ENCODE results near the gene HDAC1.

The HDAC1 gene

GRCh38 chr1:32318127-32318869, 26.4 kb downstream of the HDAC1 start:
- H3K27me3 Mint-ChIP-seq (ENCODE audit: low read depth) = no peaks in the 10 kb centered on the region
- H3K9me3 Mint-ChIP-seq = no peaks in the 10 kb centered on the region
- no peak for TF ChIP-seq CTCF (IDR thresholded peaks at IDR 0.05; ENCODE audit: unreplicated experiment in 3 of 3)
- no peak overlapping the region for H3K4me3 Mint-ChIP-seq
- H3K36me3 Mint-ChIP-seq (ENCODE audit: low read depth) = peaks cover 30% of the 10 kb centered on the region
- H3K27ac Mint-ChIP-seq = no peak overlapping the region
- no peaks in the 10 kb centered on the region for H3K4me1 Mint-ChIP-seq

- TF ChIP-seq CTCF (IDR thresholded peaks at IDR 0.05; ENCODE audit: unreplicated experiment in 3 of 3) = no peak
- Mint-ChIP-seq H3K9me3 (no peaks in the 10 kb centered on the region), H3K4me3 (no peak overlapping the region), H3K36me3 (ENCODE audit: low read depth) (peaks cover 32% of the 10 kb centered on the region), H3K4me1 (no peaks in the 10 kb centered on the region), H3K27me3 (ENCODE audit: low read depth) (no peaks in the 10 kb centered on the region), H3K27ac (no peak overlapping the region)
These were observed 29.9 kb downstream of the HDAC1 start for GRCh38 chr1:32321712-32322291.

GRCh38 chr1:32327204-32327603, 35.3 kb downstream of the HDAC1 start:
- no peak for TF ChIP-seq CTCF (IDR thresholded peaks at IDR 0.05; ENCODE audit: unreplicated experiment in 3 of 3)
- H3K36me3 Mint-ChIP-seq (ENCODE audit: low read depth) = peaks cover 71% of the 10 kb centered on the region
- H3K27me3 Mint-ChIP-seq (ENCODE audit: low read depth) = no peaks in the 10 kb centered on the region
- no peak overlapping the region for H3K4me3 Mint-ChIP-seq
- peaks cover 6% of the 10 kb centered on the region for H3K4me1 Mint-ChIP-seq
- no peaks in the 10 kb centered on the region for H3K9me3 Mint-ChIP-seq
- H3K27ac Mint-ChIP-seq = no peak overlapping the region

GRCh38 chr1:32329931-32330466, 38.1 kb downstream of the HDAC1 start:
- Mint-ChIP-seq H3K4me3 (peak overlapping the region in 1 of 3 experiments; percentile 37), H3K4me1 (peaks cover 22% of the 10 kb centered on the region), H3K9me3 (no peaks in the 10 kb centered on the region), H3K27me3 (ENCODE audit: low read depth) (no peaks in the 10 kb centered on the region), H3K27ac (no peak overlapping the region), H3K36me3 (ENCODE audit: low read depth) (peaks cover 81% of the 10 kb centered on the region)
- TF ChIP-seq CTCF (IDR thresholded peaks at IDR 0.05; ENCODE audit: unreplicated experiment in 3 of 3) = no peak

- no peak for TF ChIP-seq CTCF (IDR thresholded peaks at IDR 0.05; ENCODE audit: unreplicated experiment in 3 of 3)
- Mint-ChIP-seq H3K4me1 (peaks cover 22% of the 10 kb centered on the region), H3K9me3 (no peaks in the 10 kb centered on the region), H3K4me3 (no peak overlapping the region), H3K27me3 (ENCODE audit: low read depth) (no peaks in the 10 kb centered on the region), H3K36me3 (ENCODE audit: low read depth) (peaks cover 76% of the 10 kb centered on the region), H3K27ac (peak overlapping the region in 2 of 3 experiments; percentile 39 to 53)
These were observed 38.8 kb downstream of the HDAC1 start for GRCh38 chr1:32330558-32331151.
